ENCODE results near the gene MYOD1.

Gene MYOD1

DNA sequence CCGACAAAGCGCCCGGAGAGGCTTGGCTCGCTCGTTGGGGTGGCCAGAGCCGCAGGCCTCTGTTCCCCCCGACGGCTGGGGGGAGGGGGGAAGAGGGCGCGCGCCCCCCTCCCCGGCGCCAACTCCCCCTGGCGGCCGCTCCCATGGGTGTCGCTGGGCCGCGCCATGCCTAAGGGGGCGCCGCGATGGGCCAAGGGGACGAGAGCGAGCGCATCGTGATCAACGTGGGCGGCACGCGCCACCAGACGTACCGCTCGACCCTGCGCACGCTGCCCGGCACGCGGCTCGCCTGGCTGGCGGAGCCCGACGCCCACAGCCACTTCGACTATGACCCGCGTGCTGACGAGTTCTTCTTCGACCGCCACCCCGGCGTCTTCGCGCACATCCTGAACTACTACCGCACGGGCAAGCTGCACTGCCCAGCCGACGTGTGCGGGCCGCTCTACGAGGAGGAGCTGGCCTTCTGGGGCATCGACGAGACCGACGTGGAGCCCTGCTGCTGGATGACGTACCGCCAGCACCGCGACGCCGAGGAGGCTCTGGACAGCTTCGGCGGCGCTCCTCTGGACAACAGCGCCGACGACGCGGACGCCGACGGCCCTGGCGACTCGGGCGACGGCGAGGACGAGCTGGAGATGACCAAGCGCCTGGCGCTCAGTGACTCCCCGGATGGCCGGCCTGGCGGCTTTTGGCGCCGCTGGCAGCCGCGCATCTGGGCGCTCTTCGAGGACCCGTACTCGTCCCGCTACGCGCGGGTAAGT is 16.6 kb downstream of the MYOD1 start:
- peak in 1 of 2 experiments; percentile 34 for DNase-seq

DNA sequence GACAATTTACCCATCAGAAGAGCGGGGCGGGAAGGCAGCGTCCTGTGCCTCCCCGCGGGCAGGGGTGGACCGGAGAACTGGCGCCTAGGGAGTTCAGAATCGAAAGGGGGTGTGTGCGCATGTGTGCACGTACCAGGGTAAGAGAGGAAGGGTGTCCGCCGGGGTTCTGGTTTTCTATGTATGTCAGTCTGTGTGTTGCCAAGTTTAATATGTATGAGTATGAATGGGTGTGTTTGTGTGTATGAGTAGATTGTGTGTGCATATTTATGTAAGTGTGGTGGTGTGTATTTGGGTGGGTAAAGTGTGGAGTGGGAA is 17.2 kb downstream of the MYOD1 start:
- no peak for DNase-seq

DNA sequence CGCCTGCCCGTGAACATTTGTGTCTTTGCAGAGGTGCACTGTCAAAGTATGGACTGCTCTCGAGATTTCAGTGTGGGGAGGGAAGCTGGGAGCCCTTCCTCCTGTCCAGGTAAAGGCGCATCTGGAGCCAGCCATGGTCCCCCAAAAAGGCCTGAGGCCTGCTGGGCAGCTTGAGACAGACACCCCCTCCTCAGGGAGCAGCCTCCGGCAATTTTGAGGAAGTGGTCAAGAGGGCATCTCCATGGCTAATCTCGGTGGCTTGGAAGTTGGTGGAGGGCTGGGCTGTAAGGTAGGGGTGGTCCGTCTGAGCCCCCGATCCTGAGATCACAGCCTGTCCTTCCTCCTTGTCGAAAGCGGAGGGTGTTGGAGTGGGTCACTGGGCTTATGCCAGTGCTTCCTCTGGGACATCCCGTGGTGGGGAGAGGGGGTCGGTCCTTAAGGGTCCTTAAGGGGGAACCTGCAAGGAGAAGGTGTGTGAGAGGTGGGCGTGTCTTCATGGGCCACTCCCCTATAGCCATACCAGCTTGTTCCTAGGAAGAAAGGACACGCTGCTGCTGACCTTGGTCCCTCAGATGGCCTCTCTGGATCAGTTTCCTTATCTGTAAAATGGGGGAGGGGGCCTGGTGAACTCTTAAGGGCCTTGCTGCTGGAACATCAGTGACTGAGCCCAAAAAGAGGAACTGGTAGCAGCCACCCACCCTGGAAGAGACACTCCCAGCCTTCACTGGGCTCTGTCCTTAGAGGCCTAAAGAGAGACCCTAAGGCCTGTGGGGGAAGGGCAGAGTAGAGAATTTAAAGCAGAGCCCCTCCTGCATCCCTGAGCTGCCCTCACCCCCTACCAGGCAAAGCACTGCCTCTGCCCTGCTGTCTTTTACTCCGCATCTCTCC is 17.8 kb downstream of the MYOD1 start:
- no peak for DNase-seq

DNA sequence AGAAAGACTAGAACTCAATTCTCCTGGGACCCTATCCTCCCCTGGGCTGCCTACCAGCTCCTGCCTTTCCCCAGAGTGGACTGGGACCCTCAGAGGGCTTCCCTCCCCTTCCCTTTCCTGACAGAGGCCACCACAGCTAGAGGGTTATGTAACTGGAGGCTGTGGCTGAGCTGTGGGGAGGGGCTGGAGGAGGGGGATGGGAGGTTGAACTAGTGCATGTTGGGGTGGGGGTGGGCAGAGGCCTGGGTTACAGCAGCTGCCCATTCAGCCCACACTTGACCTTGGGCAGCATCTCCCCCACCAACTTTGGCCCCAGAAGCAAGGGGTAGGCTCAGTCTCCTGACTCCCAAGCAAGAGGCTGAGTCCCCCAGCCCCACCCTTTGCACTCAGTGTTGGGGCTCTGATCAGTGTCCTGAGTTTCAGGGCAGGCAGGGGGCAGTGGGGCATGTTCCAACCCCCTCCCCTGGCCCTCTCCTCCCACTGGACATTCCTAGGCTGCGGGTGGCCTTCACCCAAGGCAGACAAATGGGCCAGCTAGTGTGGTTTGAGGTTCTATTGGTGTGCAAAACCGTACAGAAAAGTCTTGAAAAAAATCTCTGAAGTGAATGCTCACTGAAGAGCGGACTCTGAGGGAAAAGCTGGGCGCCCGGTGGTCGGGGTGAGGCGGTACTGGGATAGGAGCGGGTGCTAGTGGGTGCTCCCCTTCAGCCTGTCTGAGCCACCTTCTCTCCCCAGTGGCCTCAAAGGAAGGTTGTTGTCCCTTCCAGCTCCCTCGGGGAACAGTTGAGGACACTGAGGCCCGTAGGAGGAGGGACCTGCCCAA is 19.0 kb downstream of the MYOD1 start:
- no peak for DNase-seq

DNA sequence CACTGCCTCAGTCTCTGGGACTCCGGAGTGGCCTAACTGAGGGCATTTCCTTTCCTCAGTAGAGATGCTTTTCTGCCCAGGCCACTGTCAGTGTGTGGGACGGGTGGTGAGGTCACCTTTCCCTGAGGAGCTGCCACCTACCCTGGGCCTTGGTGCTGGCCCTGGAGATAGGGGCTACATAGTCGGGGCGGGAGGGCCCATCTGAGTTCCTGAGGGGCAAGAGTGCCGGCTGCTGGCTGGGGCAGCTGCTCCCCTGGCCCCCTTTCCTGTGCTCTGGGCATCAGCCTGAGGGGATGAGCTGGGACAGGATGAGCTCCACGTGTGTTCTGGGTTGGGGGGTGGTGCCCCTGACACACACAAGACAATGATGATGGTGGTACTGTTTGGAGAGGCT is 20.6 kb downstream of the MYOD1 start:
- DNase-seq, result no peak

DNA sequence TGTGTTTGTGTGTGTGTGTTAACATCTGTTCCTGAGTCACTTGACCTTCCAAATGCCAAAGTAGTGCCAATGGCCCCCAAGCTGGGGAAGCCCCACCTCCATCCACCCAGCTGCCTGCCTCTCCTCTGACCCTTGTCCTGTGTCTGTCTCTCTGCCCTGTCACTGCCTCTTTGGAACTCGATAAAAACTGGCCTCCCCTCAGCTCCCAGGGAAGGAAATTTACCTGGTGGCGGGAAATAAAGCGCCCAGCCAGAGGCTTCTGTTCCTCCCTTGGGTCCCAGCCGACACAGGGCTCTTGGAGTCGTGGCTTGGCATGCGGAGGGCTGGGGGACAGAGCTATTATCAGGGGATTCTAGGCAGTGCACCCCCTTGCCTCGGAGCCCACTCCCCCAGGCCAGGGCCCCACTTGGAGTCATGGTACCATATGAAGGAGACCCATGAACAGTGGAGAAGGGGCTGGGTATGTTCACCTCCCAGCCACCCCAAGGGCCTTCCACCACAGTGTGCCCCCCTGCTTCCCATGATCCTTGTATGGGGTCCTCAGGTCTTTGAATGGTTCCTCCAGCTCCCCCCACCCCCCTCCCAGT is 21.4 kb downstream of the MYOD1 start:
- DNase-seq, result no peak

DNA sequence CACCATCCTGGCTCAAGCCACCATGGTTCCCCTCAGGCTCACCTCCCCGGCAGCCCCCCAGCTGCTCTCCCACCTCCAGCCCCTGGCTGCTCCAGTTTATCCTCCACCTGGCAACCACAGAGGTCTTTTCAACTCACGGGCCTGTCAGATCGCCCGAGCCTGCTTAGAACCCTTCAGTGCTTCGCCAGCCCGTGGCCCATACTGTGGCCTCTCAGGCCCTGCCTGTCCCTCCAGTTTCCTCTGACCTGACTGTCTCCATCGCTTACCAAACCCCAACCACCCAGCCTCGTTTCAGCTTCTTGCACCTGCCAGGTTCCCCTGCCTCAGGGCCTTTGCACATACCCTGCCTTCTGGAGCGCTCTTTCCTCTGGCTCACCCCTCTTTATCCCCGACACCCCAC is 22.1 kb downstream of the MYOD1 start:
- no peak for DNase-seq

DNA sequence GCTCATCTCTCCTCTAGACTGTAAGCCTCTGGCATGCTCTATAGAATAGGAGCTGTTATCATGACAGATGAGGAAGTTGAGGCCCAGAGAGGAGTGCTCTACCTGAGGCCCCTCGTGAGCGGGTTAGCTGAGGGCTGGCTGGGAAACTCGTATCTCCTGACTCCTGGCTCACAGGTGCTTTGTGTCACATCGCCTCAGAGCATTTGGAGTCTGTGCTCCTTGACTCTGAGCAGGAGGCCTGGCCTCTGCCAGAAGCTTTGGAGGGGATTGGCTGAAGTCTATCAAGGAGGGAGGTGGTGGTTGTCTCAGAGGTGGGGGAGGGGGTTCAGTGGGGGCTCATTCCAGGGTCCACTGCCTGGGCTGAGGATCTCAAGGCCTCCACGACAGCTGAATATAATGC is 22.6 kb downstream of the MYOD1 start:
- DNase-seq, result no peak

DNA sequence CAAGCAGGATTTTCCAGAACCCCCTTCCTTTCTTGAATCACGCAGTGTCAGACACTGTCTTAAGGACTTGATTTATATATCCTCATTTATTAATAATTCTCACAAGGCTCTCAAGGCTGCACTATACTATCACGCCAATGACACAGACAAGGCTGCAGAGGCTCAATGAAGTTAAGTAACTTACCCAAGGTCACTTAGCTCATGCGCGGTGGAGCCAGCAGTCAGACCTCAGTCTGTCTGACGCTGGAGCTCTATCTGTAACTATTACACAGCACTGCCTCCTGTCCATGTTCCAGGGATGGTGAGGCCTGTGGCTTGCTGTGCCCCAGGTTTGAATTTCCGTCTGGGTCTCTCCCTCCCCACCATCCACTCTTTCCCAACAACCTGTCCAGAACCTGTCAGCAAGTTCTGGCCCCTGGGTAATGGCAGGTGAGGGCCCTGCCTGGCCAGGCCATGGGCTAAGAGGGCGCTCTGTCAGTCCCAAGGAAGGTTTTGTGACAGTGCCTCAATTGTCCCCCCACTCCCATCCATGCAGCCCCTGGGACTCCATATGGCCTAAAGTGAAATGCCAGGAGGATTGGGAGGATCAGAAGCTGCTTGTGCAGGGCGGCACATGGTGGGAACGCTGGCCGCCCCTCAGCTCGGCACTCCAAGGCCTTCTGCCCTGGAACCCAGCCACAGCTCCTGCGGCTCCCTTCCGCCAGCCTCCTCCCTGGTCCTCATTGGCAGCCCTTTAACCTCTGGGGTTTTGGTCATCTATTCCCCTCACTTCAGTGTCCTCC is 23.8 kb downstream of the MYOD1 start:
- no peak for DNase-seq

DNA sequence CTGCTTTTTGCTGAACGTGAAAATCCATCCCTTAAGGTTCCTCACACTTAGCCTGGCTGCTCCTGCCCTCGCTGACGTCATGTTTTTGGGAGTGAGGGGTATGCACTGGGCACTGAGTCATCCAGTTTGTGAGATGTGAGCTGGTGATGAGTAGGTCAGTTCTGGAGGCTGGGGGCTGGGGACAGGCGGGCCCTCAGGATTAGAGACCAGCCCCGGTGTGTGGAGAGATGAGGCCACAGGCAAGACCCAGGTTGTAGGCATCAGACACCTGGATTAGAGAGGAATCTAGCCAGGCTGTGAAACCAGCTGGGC is 24.4 kb downstream of the MYOD1 start:
- no peak for DNase-seq

DNA sequence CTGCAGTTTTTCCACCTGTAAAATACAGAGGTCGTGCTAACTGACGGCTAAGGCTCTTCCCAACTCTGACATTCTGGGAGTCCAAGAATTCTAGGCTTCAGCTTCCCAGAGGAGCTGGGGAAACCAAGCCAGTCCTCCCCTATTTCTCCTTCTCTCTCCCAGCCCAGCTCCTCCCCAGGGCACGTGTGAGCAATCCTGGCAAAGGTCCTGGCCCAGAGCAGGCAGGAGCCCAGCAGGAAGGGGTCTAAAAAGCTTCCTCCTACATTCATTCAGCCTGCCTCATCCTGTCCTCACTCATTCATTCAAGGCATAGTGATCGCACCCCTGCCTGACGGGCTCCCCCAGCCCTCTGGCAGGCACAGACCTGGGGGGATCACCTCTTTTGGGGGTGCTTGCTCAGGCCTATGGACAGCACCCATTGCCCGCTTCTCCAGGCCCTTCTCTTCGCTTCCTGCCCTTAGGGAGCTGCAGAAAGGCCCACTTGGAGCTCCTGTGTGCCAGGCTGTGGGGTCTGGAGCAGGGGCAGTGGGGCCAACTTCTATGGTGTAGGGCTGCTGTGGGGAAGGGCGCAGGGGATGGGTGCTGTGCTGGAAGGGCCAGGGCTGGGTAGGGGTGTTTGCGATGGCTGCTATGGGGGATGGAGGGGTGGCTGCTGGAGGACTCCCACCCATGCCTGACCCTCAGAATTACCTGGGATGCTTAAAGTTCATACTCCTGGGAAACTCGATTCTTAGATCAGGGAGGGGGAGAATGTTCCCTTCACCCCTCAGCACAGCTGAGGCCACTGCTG is 25.0 kb downstream of the MYOD1 start:
- DNase-seq, result no peak

DNA sequence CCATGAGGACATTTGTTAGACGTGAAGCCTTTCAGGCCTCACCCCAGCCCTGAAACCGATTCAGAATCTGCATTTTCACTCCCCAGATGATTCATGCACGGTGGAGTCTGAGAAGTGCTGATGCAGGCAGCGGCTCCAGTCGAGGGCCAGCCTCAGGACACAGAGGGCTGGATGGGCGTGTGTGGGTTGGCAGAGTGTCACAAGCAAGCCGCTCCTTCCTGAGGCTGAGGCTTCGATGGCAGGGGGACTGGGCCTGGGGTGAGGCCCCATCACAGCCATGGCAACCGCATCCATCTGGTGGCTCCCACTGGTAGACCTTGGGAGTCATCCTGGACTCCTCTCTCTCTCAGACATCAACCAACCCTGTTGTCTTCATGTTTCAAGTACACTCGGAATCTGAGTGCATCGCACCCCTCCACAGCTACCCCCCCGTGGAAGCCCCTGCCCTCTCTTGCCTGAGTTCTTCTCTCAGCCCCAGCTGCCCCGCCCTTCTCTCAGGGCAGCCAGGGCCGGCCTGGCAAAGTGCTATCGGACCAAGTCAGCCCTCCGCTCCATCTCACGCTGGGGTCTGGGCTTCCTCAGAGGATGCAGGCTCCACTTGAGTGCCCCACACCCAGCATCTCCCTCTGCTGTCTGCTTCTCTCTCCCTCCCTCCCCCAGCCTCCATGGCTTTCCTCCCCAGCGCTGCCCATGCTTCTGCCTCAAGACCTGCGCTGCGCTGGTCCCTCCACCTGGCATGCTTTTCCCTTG is 25.8 kb downstream of the MYOD1 start:
- no peak for DNase-seq

DNA sequence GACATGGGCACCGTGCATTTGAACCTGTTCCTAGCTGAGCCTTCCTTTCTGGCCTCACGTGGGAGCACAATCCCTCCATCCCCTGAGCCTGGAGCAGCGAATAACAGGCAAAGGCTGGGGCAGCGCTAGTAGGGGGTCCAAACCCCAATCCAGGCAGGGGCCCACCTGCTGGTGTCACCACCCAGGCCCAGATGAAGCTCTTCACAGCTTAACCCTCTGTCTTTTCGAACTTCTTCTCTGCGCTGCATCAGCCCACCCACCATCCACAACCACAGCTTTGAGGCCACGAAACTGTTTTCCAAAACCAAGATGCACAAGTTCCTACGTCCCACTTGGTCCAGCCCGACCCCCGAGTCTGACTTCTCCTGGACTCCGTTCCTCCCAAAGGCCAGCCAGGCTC is 26.7 kb downstream of the MYOD1 start:
- no peak for DNase-seq

DNA sequence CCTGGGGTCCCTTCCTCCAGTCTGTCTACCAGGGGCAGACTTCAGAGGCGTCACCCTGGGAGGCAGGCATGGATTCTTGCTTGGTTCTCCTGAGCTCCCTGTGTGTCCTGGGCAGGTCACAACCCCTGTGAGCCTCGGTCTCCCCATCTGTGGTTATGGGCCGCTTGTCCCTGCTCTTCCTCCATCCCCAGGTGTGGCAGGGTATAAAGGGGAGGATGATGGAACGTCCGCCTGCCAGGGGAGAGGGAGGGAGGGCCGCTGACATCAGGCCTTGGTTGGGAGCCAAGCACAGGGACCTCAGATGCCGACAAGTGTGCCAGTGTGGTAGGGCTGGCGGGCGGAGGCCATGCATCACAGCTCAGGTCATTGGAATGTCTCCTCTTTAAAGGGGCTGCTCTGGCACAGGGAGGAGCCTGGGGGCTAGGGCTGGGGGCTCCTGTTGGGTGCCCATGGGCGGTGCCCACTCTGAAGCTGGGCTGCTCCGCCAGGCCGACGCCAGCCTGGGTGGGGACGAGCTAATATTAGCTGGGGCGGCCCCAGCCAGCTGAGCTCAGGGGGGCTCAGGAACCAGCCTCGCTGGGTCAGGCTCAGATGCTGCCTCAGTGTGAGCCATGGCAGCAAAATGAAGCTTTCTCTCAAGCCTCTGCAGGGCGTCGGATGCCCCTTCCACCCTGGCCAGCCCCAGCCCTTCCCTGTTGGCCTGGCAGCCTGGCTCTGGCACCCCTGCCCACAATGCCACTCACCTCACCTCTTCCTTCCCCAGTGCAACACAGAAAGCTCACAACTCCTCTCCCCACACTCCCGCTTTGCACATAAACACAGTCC is 28.0 kb downstream of the MYOD1 start:
- DNase-seq, result no peak

DNA sequence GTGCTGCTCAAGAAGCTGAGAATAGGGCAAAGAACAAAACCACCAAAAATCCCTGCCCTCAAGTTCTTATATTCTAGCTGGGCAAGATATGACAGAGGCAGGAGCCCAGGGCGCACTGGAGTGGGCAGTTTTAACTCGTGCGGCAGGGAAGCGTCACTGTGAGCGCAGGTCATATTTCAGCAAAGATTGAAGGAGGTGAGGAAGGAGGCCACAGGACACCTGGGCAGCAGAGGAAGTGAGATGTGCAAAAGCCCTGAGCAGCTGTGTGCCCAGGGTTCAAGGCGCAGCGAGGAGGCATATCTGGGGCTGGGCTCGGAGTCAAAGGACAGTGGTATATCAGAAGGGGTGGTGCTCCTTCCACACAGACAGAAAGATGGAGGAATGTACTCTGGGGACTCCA is 28.7 kb downstream of the MYOD1 start:
- DNase-seq, result no peak

DNA sequence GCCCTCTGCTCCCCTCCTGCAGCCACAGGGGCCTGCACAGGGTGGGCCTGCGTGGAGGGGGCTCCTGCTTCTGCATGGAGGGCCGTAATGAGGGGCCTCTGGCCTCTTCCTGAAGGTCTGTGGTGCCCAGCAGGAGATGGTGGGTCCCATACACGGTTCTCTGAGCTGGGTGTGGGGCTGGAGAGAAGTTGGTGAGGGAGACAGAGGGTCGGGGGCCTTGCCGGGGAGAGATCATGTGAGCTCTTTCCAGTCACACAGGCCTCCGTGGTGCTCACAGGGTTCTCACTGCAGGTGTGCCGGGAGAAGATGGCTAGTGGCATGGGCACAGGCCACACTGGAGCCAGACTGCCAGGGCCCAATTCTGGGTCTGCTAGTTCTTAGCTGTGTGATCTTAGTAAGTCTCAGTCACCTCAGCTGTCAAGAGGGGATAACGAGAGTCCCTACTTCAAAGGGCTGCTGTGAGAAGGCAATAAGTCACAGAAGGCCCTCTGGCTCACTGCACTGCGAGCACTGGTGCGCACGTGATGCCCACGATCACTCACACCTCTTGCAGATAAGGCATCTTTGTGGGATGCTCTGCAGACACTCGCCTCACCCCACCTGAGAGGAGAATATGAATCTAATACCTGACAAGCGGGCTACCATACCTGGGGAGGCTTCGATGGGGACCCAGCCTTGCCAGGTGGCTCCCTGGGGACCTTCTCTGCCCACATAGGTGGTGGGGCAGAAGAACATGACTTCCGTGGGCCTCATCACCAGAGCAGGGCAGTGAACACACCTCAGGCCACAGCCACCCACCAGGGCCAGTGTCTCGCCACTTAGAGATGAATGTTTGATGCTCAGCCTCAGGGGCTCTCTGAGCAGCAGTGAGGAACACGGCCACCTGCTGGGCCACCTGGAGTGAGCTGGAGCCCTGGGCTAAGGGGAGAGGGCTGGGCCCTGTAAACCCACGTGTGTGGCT is 29.7 kb downstream of the MYOD1 start:
- DNase-seq, result no peak

DNA sequence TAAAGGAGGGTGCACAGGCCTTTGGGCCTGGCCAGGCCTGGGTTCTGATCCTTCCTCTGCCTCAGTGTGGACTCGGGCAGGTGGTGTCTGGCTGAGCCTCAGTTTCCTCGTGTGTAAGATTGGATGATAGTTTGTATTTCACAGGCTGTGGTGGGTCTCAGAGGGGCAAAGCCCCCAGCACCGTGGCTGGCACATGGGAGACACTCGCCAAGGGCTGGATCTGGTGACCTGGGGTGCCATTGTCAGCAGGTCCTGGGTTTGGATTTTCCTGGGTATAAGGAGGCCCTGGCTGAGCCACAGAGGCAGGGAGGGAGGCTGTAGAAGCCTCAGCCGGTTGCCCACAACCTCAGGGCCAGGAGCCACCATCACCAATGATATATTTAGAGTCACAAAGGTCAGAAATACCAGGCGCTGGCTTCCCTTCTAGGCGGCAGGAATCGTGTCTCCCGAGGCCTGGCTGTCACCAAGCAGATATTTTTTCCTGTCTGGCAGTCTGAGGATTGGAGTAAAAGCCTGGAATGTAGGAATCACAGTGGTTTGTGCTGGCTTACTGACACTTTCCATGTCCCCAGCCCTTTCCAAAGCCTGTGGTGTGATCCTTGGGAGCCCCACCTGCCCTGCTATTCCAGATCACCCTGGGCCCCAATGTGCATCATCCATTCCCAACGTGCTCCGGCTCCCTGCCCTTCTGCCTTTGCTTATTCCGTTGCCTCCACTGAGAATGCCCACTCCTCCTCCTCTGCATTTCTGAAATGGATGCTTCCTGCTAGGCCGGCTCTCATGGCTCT is 30.8 kb downstream of the MYOD1 start:
- DNase-seq, result no peak

DNA sequence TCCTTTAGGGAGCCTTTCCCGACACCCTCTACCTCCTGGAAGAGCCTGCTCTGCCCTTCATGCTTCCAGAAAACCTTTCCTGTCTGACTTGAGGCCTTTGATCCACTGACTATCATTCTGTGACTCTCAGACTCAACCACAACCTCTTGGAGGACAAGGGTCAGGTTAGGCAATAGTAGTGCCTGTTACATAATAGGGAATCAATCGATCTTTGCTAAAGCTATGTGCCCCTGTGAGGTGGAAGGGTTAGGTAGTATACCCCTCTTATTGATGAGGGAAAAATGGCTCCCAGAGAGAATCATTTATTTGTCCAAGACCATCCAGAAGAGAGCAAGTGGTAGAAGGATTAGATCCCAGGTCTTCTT is 31.4 kb downstream of the MYOD1 start:
- no peak for DNase-seq

All from NCI-H1930 (cell line).